DND-41 (cell line): Measurements from ENCODE around the gene ECHDC3.

Experiments used
- ATAC-seq: fragments of 200-7000 bp; cut with Tn5 transposase; 3 replicates; pipeline ENCODE4 v1.9.1; 2021; ENCODE audit warnings: low read depth; ENCODE audit not compliant: insufficient read depth
- DNase-seq: peaks from one replicate; pipeline ENCODE4 v3.0.0-alpha.2; 2020
- H2AFZ ChIP-seq: 2 replicates; pipeline ENCODE4 v1.6.0; 2012; ENCODE audit warnings: low read depth, low read length
- H3K27ac ChIP-seq: 2 replicates; pipeline ENCODE4 v1.5.1; 2012; ENCODE audit warnings: low read length, inconsistent platforms
- H3K27me3 ChIP-seq: fragments of 200-600 bp; sonication (generic); 2 replicates; pipeline ENCODE4 v1.6.0; 2012; ENCODE audit warnings: low read length, mild to moderate bottlenecking, inconsistent platforms; ENCODE audit not compliant: insufficient read depth, poor library complexity
- H3K36me3 ChIP-seq: 2 replicates; pipeline ENCODE4 v1.5.1; 2012; ENCODE audit warnings: low read length, inconsistent platforms; ENCODE audit not compliant: insufficient read depth
- H3K4me1 ChIP-seq: 2 replicates; pipeline ENCODE4 v1.5.1; 2012; ENCODE audit warnings: mild to moderate bottlenecking, low read length; ENCODE audit not compliant: insufficient read depth
- H3K4me2 ChIP-seq: 2 replicates; pipeline ENCODE4 v1.6.0; 2012; ENCODE audit warnings: mild to moderate bottlenecking, moderate library complexity, low read length, inconsistent platforms; ENCODE audit not compliant: insufficient read depth
- H3K4me3 ChIP-seq, 2 experiments: fragments of 200-600 bp in 1 of 2; shearing (Covaris generic) in 1 of 2; 2 replicates each; pipeline ENCODE4 v1.5.1; 2012 to 2016; ENCODE audit warnings: inconsistent platforms in 2 of 2, low read length in 2 of 2, mild to moderate bottlenecking in 2 of 2, low read depth in 1 of 2, moderate library complexity in 1 of 2
- H3K79me2 ChIP-seq: 2 replicates; pipeline ENCODE4 v1.6.0; 2012; ENCODE audit warnings: low read length, inconsistent platforms; ENCODE audit not compliant: insufficient read depth
- H3K9ac ChIP-seq: 2 replicates; pipeline ENCODE4 v1.6.0; 2012; ENCODE audit warnings: low read depth, mild to moderate bottlenecking, inconsistent platforms, low read length, moderate library complexity
- H3K9me3 ChIP-seq: 2 replicates; pipeline ENCODE4 v1.5.1; 2012; ENCODE audit warnings: low read length, moderate library complexity, mild to moderate bottlenecking, inconsistent platforms; ENCODE audit not compliant: insufficient read depth, severe bottlenecking
- H4K20me1 ChIP-seq: 2 replicates; pipeline ENCODE4 v1.6.0; 2012; ENCODE audit warnings: low read length; ENCODE audit not compliant: insufficient read depth
- EZH2 ChIP-seq: IDR thresholded peaks from 3 replicates; pipeline ENCODE4 v1.6.1; 2012; ENCODE audit warnings: borderline replicate concordance, low read depth, mild to moderate bottlenecking, moderate library complexity, low read length, inconsistent platforms; ENCODE audit not compliant: severe bottlenecking
- TF ChIP-seq, protein P1 (sequence below): IDR thresholded peaks from 2 replicates; pipeline ENCODE4 v1.5.1; 2012; ENCODE audit warnings: borderline replicate concordance, low read length, moderate library complexity, mild to moderate bottlenecking; ENCODE audit not compliant: poor library complexity, severe bottlenecking; ENCODE audit errors: extremely low read depth

ECHDC3 gene

GRCh38 chr10:11712744-11713143 is 29.4 kb upstream of the ECHDC3 start:
- DNase-seq = no peak
- Histone ChIP-seq H2AFZ (no peak overlapping the region), H4K20me1 (no peaks in the 10 kb centered on the region), H3K79me2 (no peaks in the 10 kb centered on the region), H3K36me3 (no peaks in the 10 kb centered on the region), H3K4me1 (peaks cover 11% of the 10 kb centered on the region), H3K27ac (no peak overlapping the region), H3K9ac (no peak overlapping the region), H3K27me3 (no peaks in the 10 kb centered on the region), H3K4me2 (no peak overlapping the region), H3K4me3 (no peak overlapping the region), H3K9me3 (no peaks in the 10 kb centered on the region)
- ATAC-seq = no peak
- no peak for TF ChIP-seq EZH2
- TF ChIP-seq, protein P1, sequence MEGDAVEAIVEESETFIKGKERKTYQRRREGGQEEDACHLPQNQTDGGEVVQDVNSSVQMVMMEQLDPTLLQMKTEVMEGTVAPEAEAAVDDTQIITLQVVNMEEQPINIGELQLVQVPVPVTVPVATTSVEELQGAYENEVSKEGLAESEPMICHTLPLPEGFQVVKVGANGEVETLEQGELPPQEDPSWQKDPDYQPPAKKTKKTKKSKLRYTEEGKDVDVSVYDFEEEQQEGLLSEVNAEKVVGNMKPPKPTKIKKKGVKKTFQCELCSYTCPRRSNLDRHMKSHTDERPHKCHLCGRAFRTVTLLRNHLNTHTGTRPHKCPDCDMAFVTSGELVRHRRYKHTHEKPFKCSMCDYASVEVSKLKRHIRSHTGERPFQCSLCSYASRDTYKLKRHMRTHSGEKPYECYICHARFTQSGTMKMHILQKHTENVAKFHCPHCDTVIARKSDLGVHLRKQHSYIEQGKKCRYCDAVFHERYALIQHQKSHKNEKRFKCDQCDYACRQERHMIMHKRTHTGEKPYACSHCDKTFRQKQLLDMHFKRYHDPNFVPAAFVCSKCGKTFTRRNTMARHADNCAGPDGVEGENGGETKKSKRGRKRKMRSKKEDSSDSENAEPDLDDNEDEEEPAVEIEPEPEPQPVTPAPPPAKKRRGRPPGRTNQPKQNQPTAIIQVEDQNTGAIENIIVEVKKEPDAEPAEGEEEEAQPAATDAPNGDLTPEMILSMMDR = no peak

GRCh38 chr10:11713186-11713743 is 28.9 kb upstream of the ECHDC3 start:
- DNase-seq = no peak
- no peak for TF ChIP-seq EZH2
- TF ChIP-seq, protein P1 = no peak
- Histone ChIP-seq H3K27ac (no peak overlapping the region), H3K4me3 (no peak overlapping the region), H3K4me1 (peaks cover 11% of the 10 kb centered on the region), H3K36me3 (no peaks in the 10 kb centered on the region), H4K20me1 (no peaks in the 10 kb centered on the region), H2AFZ (no peak overlapping the region), H3K9me3 (no peaks in the 10 kb centered on the region), H3K4me2 (no peak overlapping the region), H3K9ac (no peak overlapping the region), H3K79me2 (no peaks in the 10 kb centered on the region), H3K27me3 (no peaks in the 10 kb centered on the region)
- ATAC-seq = no peak

- DNase-seq = no peak
- TF ChIP-seq, protein P1 = no peak
- no peak for TF ChIP-seq EZH2
- Histone ChIP-seq H4K20me1 (no peaks in the 10 kb centered on the region), H3K4me3 (no peak overlapping the region), H3K4me2 (no peak overlapping the region), H3K79me2 (no peaks in the 10 kb centered on the region), H3K4me1 (peaks cover 11% of the 10 kb centered on the region), H3K36me3 (no peaks in the 10 kb centered on the region), H3K27ac (no peak overlapping the region), H3K9me3 (no peaks in the 10 kb centered on the region), H2AFZ (no peak overlapping the region), H3K27me3 (no peaks in the 10 kb centered on the region), H3K9ac (no peak overlapping the region)
- ATAC-seq = no peak
Observed at GRCh38 chr10:11713963-11714362, 28.2 kb upstream of the ECHDC3 start.
